Hindlimb muscle (tissue), 1 donor: ENCODE data around the gene CLSTN2. TPM values are rescaled to one million over a fixed set of nuclear protein-coding genes. Genes with fewer than 3 reads are reported as not detected.

Source experiments
- DNase-seq: peaks from one replicate; pipeline ENCODE4 v3.0.0-alpha.2; 2013
- polyA plus RNA-seq: library from polyadenylated mRNA; unstranded; fragments of 120-200 nt; gene quantifications from one replicate; pipeline ENCODE4 v1.2.1, GENCODE V29; 2013; ENCODE audit not compliant: insufficient read length

CLSTN2 gene
- polyA plus RNA-seq, 1 donor, result 2.5 TPM

GRCh38 chr3:139944256-139944910 lies 9.4 kb downstream of the CLSTN2 start:
- no peak for DNase-seq

GRCh38 chr3:139945386-139945785 lies 10.4 kb downstream of the CLSTN2 start:
- DNase-seq, result no peak

- no peak for DNase-seq
These were observed 11.0 kb downstream of the CLSTN2 start for GRCh38 chr3:139945942-139946341.

GRCh38 chr3:139948467-139948866 lies 13.5 kb downstream of the CLSTN2 start:
- no peak for DNase-seq

DNA sequence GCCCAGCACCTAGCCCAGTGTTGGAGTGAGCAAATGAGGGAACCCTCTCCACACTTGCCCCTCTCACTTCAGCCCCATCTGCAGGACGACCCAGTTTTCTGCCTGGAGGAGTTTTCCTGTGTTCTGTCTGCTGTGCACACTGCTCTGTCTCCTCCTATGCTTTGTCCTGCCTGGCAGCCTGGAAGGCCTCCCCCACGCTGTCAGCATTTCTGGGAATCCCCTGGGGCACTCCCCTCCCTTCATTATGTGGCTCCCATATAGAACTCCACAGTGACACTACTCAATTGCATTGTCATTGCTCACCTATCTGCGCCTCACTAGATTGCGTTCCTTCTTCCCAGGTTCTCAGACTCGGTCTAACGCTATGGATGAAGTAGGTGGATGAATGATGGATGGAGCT lies 13.9 kb downstream of the CLSTN2 start:
- DNase-seq, result no peak

GRCh38 chr3:139953131-139953910 lies 18.3 kb downstream of the CLSTN2 start:
- DNase-seq, result no peak

- no peak for DNase-seq
These were observed 19.3 kb downstream of the CLSTN2 start for GRCh38 chr3:139954146-139954860.

GRCh38 chr3:139957844-139958243 lies 22.9 kb downstream of the CLSTN2 start:
- DNase-seq, result no peak

DNA sequence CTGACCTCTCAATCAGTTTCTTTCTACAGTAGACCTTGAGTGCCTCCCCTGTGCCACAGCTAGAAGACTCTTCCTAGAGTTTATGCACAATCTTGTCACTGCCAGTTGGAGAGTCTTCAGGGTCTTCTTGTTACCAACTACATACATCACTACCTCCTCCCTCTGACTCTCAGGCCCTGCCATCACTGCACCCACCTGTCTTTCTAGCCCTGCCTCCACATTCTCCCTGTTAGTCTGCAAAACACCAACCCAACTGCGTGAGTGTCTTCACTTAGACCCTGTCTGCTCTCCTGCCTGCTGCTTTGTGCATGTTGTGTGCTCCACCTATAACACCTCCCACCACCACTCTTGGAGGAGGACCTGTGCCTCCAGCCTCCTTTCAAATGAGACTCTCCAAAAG lies 34.4 kb downstream of the CLSTN2 start:
- no peak for DNase-seq

DNA sequence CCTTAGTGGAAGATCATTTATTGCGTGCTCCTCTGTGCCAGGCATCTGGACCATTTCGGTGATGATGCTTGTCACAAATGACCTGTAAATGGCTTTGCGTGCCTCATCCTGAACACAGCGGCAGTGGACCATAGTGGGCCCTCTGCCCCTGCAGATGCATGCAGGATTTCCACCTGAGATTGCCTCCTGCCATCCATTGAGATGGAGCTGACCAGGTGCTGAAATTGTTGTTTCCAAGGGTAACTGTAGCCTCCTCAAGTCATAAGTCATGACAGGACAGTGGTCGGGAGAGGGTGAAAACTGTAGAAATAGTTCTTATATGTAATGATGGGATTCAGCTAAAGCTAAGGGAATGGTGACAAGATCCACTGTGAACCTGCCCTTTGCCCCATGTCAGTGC lies 35.5 kb downstream of the CLSTN2 start:
- no peak for DNase-seq

DNA sequence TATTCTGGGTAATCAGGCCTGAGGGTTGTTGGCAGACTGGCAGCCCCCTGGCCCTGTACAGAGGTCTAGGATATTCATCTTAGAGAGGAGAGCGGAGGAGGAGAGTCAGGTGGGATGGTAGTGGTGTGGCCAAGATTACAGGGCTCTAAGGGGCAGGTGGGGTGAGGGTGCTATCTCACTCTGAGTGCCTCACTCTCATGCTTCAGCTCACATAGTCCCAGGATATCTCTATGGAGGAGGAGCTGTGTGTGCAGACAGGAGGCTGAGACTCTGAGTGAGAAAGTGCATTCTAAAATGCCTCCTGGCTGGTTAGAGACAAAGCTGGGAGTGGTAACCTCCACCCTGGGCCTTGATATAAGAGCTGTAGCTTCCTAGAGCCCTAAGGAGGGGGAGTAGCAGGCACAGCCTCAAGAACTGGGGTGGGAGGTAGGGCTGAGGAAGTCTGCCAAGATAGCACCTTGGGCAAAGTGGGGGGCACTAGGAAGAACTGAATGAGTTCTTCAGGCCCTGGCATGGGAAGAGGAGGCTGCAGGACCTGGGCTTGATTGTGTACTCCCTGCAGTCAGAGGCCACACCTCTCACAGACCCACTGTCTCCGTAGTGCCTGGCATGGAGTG lies 39.9 kb downstream of the CLSTN2 start:
- no peak for DNase-seq

- DNase-seq, result no peak
These were observed 40.8 kb downstream of the CLSTN2 start for GRCh38 chr3:139975594-139976365.

DNA sequence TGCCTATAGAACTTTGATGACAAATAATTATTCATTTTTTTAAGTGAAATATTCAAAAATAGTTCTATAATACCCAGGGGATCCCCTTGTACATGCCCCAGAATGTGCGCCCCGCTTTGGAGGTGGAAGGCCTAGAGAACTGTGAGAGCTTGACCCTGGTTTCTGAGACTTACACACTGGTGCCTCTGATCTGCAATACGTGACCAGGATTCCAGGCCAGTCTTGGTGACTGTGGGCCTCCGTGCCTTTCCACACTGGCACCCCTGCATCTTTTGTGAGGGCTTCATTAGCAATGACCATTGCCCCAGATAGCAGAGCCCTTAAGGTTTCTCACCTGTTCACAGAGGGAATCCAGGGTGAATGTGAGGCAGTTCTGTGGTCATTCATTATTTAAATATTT lies 44.0 kb downstream of the CLSTN2 start:
- DNase-seq, result no peak

DNA sequence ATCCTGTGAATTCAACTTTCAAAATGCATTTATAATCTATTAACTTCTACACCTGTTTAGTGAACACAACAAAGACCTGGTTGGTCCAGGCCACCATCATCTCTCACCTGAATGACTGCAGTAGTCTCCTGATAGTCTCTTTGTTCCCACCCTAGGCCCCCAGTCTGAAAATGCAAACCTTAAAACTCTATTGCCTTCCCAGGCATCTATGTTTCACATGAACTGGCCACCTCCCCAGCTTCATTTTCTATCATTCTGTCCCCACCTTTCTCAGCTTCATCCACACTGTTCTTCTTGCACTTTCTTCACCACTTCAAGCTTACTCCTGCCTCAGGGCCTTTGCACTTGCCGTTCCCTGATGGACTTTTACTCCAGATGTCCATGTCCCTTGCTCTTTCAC lies 45.0 kb downstream of the CLSTN2 start:
- DNase-seq, result no peak

GRCh38 chr3:139982404-139982803 lies 47.4 kb downstream of the CLSTN2 start:
- DNase-seq, result no peak

- no peak for DNase-seq
These were observed 50.6 kb downstream of the CLSTN2 start for GRCh38 chr3:139985576-139985975.

GRCh38 chr3:139987908-139988307 lies 52.9 kb downstream of the CLSTN2 start:
- no peak for DNase-seq

DNA sequence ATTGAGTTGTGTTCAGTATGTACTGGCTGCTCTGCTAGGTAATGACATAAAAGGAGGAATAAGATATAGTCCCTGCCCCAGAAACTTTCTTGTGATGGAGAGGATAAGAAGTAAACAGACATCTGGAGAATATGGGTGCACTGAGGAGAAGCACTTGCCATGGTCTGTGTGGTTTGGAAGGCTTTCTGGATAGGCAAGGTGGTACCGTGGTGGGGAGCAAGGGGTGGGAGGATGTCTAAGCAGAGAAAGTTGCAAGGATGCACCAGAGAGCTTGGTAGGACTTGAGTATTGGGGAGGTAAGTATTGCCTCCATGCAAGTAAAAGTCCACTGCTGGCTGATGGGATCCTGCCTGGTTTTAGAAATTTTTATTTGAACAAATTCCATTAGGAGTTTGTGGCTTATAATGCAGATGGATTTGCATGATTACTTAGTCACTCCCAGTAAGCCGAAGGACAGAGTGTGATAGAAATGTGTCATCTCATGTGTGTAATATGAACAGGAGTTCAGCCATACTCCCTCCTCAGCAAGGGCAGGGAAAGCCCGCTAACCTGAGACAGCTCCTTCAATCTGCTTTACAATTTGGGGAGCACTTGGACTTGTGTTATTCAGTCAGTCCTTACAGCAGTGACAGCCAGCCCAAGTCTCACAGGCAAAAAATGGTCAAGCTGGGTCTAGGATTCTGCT lies 53.6 kb downstream of the CLSTN2 start:
- DNase-seq, result no peak

- no peak for DNase-seq
These were observed 59.9 kb downstream of the CLSTN2 start for GRCh38 chr3:139994891-139995290.

DNA sequence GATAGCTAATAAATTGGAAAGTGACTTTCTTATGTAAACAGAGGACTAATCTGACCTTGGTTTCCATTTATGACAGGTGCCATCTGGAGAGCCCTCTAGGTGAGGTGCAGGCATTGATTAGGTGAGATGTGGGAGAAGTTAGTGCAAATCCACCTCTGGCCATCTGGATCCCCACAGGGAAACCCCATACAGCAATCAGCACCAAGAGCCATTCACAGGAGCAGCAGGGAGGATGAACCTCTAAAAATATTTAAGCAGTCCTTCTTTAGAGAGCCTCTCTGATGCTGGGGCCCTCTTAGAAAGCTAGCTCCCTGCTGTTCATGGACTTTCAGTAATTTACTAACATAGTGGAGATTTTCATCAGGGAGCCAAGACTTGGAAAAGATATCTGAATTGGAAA lies 69.3 kb downstream of the CLSTN2 start:
- no peak for DNase-seq

DNA sequence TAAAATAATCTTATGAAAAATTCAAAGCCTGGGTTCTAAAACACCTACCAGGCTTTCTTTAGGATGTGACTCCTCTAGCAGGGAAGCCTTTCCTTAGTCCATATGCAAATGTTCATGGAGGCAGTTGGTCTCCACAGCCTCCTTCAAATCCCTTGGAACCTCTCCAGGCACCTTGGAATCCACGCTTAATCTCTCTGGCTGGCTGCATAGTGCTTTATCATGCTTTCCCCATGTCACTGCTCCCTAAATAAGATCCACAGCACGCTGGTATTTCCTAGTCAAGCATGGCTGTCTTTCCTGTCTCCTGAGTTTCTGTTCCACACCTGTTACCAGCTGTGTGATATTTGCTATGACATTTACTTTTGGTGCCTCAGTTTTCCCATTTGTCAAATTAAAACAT lies 71.3 kb downstream of the CLSTN2 start:
- no peak for DNase-seq

DNA sequence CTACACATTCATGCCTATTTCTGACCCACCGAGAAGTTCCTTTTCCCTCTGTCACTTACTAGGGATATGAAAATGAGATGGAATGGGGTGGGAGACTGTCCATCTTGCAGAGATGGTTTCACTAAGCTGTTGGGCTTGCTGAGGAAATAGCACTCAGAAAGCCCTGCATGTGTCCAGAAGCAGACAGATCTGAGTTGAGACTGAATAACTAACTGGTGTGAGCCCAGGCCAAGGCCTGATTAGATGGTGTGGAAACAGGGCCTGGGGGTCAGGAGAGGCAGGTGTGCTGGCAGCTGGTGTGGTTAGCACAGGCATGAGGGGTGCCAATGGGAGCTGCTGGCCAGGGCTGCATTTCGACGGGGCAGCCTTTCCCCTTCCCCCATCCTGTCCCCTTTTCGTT lies 72.1 kb downstream of the CLSTN2 start:
- no peak for DNase-seq
